ENCODE measurements around the gene ANKRD63. TPM values are rescaled to one million over a fixed set of nuclear protein-coding genes. Genes with fewer than 3 reads are reported as not detected.

The ANKRD63 gene
- total and polyA plus RNA-seq, 4 donors = not detected

DNA sequence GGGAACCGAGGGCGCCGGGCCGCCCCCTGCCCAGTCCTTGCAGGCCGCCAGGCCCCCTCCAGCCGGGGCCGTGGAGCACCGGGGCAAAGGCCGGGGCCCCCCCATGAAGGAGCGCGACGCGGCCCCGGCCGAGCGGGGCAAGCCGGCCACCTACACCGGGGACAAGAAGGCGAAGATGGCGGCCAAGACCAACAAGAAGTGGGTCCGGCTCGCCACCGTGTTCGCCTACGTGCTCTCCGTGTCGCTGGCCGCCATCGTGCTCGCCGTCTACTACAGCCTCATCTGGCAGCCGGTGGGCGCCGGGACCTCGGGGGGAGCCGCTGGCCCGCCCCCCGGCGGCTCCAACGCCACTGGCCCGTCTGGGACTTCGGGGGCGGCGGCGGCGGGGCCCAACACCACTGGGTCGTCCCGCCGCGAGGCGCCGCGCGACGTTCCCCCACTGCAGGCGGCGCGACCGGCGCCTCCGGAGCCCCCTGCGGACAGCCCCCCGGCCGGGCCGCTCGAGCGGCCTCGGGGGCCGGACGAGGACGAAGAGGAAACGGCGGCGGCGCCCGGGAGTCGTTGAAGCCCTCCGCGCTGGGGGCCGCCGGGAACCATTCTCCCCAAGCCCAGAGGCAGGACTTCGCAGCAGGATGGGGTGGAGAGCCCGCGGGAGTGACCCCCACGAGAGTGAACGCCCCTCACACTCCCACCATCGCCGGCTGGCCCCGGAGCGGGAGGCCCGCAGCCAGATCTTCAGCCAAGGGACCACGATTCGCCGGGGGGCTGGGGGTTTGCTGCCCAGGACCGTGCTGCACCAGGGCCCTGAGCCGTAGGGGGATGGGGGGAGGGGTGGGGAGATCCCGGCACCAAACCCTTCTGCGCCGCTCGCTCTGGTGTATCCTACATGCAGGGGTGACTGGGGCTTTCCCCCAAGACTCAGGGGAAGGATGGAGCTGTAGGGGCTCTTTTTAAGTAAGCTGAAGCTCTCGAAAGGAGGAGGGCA, 41.4 kb upstream of the ANKRD63 start:
- peak overlapping the region; percentile 31 to 86 (median 74) for H3K4me3 ChIP-seq (ENCODE audit: low read depth in 1 of 3, low read length in 3 of 3)
- no peak for DNase-seq (ENCODE audit: low spot score)
- H3K4me1 ChIP-seq (ENCODE audit: control insufficient read depth in 4 of 4, insufficient read depth in 4 of 4, low read length in 3 of 4) = peaks cover 0 to 11% (median 6%) of the 10 kb centered on the region in 4 donors
- TF ChIP-seq FOXA1 (IDR thresholded peaks at IDR 0.05) (no peak), HNF4G (IDR thresholded peaks at IDR 0.05) (no peak), EGR1 (IDR thresholded peaks at IDR 0.05; ENCODE audit: low read depth in 2 of 2) (no peak), RXRA (IDR thresholded peaks at IDR 0.05) (no peak), TAF1 (conservative IDR thresholded peaks at IDR 0.05) (no peak), RAD21 (IDR thresholded peaks at IDR 0.05) (no peak), YY1 (IDR thresholded peaks at IDR 0.05) (no peak), JUND (IDR thresholded peaks at IDR 0.05) (no peak)
- TF ChIP-seq, protein P1, sequence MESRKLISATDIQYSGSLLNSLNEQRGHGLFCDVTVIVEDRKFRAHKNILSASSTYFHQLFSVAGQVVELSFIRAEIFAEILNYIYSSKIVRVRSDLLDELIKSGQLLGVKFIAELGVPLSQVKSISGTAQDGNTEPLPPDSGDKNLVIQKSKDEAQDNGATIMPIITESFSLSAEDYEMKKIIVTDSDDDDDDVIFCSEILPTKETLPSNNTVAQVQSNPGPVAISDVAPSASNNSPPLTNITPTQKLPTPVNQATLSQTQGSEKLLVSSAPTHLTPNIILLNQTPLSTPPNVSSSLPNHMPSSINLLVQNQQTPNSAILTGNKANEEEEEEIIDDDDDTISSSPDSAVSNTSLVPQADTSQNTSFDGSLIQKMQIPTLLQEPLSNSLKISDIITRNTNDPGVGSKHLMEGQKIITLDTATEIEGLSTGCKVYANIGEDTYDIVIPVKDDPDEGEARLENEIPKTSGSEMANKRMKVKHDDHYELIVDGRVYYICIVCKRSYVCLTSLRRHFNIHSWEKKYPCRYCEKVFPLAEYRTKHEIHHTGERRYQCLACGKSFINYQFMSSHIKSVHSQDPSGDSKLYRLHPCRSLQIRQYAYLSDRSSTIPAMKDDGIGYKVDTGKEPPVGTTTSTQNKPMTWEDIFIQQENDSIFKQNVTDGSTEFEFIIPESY (IDR thresholded peaks at IDR 0.05) = no peak
- H3K27me3 ChIP-seq (ENCODE audit: control insufficient read depth in 4 of 4, insufficient read depth in 4 of 4, low read length in 3 of 4) = no peaks in the 10 kb centered on the region
- 8% methylated on average over 101 of the region's 101 CpGs for WGBS
- H3K27ac ChIP-seq (ENCODE audit: low read depth in 1 of 2, low read length in 2 of 2) = peak overlapping the region; percentile 19 to 37
- peak overlapping the region in 1 of 2 donors; percentile 19 for H3K9ac ChIP-seq (ENCODE audit: low read depth in 1 of 2, low read length in 2 of 2)
- H3K9me3 ChIP-seq (ENCODE audit: control insufficient read depth in 4 of 4, low read length in 3 of 4) = no peaks in the 10 kb centered on the region
- H3K36me3 ChIP-seq (ENCODE audit: control insufficient read depth in 4 of 4, insufficient read depth in 3 of 4, low read depth in 1 of 4, low read length in 3 of 4) = peaks cover 0 to 1% (median 0%) of the 10 kb centered on the region in 4 donors

DNA sequence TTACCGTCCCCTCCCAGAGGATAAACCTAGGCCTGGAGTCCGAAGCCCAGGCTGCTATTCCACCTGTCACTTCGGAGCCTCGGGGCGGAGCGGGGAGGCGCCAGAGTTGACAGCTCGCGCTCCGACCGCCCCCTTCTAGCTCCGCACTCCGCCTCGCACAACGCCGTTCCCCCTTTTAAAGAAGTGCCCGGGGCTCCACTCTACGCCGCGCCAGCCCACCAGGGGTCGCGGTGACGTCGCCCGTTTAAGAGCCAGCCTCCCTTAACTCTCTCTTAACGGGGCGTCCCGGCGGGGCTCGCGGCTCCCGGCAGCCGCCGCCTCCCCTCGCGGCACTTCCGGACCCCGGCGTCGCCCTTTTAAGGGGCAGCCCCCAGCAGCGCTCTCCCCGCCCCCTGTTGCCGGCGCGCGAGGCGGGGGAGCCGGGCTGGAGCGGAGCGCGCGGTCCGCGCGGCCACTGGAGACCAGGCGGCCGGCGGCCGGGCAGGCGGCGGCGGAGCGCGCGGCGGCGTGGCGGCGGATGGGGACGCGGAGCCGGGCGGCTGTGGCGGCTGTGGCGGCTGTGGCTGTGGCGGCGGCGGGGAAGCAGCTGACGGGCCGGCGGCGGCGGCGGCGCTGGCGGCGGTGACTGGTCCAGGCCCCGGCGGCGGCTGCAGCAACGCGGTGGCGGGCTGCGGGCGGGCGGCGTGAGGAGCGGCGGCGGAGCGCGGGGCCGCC, 40.5 kb upstream of the ANKRD63 start, which contains the start of gene INAFM2:
Gene INAFM2, plus strand, starts transcription at position 454 of the 714 bp plus-strand sequence. CDS start 364 bp downstream, outside the sequence.
- H3K9me3 ChIP-seq (ENCODE audit: control insufficient read depth in 4 of 4, low read length in 3 of 4) = no peaks in the 10 kb centered on the region
- H3K27me3 ChIP-seq (ENCODE audit: control insufficient read depth in 4 of 4, insufficient read depth in 4 of 4, low read length in 3 of 4) = no peaks in the 10 kb centered on the region
- peaks cover 0 to 1% (median 0%) of the 10 kb centered on the region in 4 donors for H3K36me3 ChIP-seq (ENCODE audit: control insufficient read depth in 4 of 4, insufficient read depth in 3 of 4, low read depth in 1 of 4, low read length in 3 of 4)
- H3K4me3 ChIP-seq (ENCODE audit: low read depth in 1 of 3, low read length in 3 of 3) = peak within 1 kb of the TSS; percentile 25 to 86 (median 74)
- no peak within 1 kb of the TSS for H3K9ac ChIP-seq (ENCODE audit: low read depth in 1 of 2, low read length in 2 of 2)
- DNase-seq (ENCODE audit: low spot score) = peak; percentile 89
- WGBS = under 1% methylated on average over 103 of the region's 103 CpGs
- H3K27ac ChIP-seq (ENCODE audit: low read depth in 1 of 2, low read length in 2 of 2) = peak within 1 kb of the TSS; percentile 19 to 56
- TF ChIP-seq SP1 (IDR thresholded peaks at IDR 0.05) (peak; percentile 60), TAF1 (conservative IDR thresholded peaks at IDR 0.05) (no peak), GABPA (IDR thresholded peaks at IDR 0.05 in 1 of 2, conservative IDR thresholded peaks at IDR 0.05 in 1 of 2) (peak in 1 of 2 donors; percentile 40), HNF4A (conservative IDR thresholded peaks at IDR 0.05) (peak in 1 of 2 donors; percentile 31), EGR1 (IDR thresholded peaks at IDR 0.05; ENCODE audit: low read depth in 2 of 2) (peak in 1 of 2 donors; percentile 63), RAD21 (IDR thresholded peaks at IDR 0.05) (peak; percentile 49 to 61), YY1 (IDR thresholded peaks at IDR 0.05) (peak; percentile 63)
- TF ChIP-seq, protein P2, sequence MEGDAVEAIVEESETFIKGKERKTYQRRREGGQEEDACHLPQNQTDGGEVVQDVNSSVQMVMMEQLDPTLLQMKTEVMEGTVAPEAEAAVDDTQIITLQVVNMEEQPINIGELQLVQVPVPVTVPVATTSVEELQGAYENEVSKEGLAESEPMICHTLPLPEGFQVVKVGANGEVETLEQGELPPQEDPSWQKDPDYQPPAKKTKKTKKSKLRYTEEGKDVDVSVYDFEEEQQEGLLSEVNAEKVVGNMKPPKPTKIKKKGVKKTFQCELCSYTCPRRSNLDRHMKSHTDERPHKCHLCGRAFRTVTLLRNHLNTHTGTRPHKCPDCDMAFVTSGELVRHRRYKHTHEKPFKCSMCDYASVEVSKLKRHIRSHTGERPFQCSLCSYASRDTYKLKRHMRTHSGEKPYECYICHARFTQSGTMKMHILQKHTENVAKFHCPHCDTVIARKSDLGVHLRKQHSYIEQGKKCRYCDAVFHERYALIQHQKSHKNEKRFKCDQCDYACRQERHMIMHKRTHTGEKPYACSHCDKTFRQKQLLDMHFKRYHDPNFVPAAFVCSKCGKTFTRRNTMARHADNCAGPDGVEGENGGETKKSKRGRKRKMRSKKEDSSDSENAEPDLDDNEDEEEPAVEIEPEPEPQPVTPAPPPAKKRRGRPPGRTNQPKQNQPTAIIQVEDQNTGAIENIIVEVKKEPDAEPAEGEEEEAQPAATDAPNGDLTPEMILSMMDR (IDR thresholded peaks at IDR 0.05; ENCODE audit: low read depth, low read length, missing input control) = peak; percentile 50
- TF ChIP-seq, protein P1 (IDR thresholded peaks at IDR 0.05) = no peak
- TF ChIP-seq, protein P3, sequence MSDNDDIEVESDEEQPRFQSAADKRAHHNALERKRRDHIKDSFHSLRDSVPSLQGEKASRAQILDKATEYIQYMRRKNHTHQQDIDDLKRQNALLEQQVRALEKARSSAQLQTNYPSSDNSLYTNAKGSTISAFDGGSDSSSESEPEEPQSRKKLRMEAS (IDR thresholded peaks at IDR 0.05) = peak; percentile 73
- TF ChIP-seq, protein P4, sequence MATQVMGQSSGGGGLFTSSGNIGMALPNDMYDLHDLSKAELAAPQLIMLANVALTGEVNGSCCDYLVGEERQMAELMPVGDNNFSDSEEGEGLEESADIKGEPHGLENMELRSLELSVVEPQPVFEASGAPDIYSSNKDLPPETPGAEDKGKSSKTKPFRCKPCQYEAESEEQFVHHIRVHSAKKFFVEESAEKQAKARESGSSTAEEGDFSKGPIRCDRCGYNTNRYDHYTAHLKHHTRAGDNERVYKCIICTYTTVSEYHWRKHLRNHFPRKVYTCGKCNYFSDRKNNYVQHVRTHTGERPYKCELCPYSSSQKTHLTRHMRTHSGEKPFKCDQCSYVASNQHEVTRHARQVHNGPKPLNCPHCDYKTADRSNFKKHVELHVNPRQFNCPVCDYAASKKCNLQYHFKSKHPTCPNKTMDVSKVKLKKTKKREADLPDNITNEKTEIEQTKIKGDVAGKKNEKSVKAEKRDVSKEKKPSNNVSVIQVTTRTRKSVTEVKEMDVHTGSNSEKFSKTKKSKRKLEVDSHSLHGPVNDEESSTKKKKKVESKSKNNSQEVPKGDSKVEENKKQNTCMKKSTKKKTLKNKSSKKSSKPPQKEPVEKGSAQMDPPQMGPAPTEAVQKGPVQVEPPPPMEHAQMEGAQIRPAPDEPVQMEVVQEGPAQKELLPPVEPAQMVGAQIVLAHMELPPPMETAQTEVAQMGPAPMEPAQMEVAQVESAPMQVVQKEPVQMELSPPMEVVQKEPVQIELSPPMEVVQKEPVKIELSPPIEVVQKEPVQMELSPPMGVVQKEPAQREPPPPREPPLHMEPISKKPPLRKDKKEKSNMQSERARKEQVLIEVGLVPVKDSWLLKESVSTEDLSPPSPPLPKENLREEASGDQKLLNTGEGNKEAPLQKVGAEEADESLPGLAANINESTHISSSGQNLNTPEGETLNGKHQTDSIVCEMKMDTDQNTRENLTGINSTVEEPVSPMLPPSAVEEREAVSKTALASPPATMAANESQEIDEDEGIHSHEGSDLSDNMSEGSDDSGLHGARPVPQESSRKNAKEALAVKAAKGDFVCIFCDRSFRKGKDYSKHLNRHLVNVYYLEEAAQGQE (IDR thresholded peaks at IDR 0.05) = peak; percentile 53
- H3K4me1 ChIP-seq (ENCODE audit: control insufficient read depth in 4 of 4, insufficient read depth in 4 of 4, low read length in 3 of 4) = peaks cover 0 to 11% (median 6%) of the 10 kb centered on the region in 4 donors
